HG03095 (cell line): ENCODE measurements around the gene ZNF845.
"Not testable (repeated sequence)": the region's sequence is repeated elsewhere in the genome, so short reads cannot be mapped to it uniquely, and the experiment has no call there.

ENCODE experiments used
- ATAC-seq: cut with Tn5 transposase; IDR thresholded peaks from one replicate; pipeline ENCODE4 v1.9.1; 2021; ENCODE audit warnings: moderate library complexity; ENCODE audit not compliant: unreplicated experiment

Gene ZNF845

DNA sequence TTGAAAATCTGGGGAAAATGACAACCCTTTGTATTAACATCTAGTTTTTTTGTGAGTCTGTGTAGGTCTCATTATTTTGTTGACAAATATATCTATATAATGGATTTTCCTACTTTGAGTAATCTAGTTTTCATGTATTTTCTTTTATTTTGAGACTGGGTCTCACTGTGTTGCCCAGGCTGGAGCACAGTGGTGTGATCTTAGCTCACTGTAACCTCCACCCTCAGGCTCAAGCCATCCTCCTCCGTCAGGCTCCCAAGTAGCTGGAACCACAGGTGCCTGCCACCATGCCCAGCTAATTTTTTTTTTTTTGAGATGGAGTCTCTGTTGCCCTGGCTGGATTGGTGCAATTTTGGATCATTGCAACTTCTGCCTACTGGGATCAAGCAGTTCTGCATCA is 41.2 kb downstream of the ZNF845 start:
- ATAC-seq, result no peak

DNA sequence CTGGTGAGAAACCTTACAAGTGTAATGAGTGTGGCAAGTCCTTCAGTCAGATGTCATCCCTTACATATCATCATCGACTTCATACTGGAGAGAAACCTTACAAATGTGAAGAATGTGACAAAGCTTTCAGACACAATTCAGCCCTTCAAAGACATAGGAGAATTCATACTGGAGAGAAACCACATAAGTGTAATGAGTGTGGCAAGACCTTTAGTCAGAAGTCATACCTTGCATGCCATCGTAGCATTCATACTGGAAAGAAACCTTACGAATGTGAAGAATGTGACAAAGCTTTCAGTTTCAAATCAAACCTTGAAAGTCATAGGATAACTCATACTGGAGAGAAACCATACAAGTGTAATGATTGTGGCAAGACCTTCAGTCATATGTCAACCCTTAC is 47.8 kb downstream of the ZNF845 start:
- no peak for ATAC-seq

DNA sequence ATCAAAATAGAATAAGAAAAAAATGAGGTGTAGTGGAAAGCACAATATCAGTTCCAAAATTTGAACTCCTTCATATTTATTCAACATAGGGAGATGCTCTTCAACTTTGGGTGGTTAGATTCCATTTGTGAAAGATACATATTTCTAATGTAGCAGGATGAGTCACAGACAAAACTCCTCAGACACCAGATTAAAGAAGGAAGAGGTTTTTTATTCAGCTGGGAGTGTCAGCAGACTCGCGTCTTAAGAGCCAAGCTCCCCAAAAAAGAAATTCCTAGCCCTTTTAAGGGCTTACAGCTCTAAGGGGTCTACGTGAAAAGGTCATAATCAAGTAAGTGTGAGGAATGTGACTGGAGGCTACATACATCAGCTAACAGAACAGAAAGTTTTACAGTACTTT is 54.6 kb downstream of the ZNF845 start:
- no peak for ATAC-seq

DNA sequence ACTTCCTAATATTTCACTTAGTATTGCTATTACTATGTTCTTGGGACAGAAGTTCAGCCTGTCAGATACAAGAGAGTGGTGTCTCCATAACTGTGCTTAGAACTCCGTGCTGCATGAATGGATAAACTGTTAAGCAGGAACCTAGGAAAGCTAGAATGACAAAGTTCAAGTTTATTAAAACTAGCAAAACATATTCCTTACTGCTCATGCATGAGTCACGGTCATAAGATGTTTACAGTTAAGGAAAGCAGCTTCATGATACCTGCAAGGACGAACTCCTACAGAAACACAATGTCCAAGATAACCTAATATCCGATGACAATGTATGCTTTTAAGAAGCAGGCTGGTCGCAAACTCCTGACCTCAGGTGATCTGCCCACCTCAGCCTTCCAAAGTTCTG is 55.4 kb downstream of the ZNF845 start:
- ATAC-seq, result no peak

DNA sequence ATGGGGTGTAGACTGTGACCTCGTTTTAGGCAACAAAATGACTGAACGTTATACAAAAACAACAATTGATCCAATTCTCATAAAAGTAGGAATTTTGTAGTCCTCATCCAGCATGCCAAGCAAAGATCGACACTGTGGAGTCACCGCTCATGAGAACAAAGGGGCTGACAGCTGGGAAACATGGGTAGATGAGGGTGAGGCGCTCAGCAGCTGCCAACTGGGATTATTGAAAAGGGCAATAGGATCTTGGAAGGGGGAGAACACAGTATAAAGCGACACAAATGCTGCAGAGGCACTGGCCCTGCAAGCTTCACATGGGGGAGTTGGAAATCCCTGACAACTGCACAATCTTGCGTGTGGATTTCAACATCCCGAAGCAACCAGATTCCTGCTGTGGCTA is 56.0 kb downstream of the ZNF845 start:
- ATAC-seq, result no peak

DNA sequence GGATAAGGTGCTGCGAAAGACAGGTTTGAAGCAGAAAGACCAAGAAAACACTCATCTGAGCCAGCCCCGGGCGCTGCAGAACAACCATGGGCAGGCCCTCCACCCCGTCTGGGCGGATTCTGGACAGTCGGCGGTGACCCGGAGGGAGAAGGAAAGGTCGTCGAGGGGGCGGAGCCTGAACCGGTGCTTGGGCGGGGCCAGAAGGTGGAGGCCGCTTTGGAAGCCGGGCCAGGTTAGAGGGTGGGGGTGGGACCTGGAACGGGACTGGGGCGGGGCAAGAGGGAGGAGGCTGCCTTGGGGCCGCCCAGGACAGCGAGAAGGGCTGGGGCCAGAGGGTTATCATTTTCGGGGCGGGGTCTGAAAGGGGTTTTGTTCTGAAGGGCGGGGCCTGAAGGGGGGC is 56.4 kb downstream of the ZNF845 start:
- ATAC-seq, result no peak

DNA sequence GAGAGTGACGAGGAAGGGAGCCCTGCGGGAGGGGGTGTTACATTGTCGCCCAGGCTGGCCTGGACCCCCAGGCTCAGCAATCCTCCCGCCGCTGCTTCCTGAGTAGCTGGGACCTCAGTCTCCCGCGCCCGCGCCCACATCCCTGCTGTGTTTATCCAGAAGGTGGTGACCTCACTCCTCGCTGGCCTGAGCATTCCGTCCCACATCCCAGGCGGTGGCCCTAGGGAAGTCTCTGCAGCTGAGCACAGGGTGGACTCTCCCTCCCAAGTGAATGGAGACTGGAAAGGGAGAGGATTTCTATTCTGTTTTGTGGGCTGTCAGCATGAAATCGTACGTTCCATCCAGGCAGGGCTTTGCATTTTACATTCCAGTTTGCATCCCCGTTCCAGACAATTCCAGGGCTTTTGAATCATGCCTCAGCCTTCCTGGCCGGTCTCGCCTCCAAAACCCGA is 61.0 kb downstream of the ZNF845 start:
- ATAC-seq, result no peak

DNA sequence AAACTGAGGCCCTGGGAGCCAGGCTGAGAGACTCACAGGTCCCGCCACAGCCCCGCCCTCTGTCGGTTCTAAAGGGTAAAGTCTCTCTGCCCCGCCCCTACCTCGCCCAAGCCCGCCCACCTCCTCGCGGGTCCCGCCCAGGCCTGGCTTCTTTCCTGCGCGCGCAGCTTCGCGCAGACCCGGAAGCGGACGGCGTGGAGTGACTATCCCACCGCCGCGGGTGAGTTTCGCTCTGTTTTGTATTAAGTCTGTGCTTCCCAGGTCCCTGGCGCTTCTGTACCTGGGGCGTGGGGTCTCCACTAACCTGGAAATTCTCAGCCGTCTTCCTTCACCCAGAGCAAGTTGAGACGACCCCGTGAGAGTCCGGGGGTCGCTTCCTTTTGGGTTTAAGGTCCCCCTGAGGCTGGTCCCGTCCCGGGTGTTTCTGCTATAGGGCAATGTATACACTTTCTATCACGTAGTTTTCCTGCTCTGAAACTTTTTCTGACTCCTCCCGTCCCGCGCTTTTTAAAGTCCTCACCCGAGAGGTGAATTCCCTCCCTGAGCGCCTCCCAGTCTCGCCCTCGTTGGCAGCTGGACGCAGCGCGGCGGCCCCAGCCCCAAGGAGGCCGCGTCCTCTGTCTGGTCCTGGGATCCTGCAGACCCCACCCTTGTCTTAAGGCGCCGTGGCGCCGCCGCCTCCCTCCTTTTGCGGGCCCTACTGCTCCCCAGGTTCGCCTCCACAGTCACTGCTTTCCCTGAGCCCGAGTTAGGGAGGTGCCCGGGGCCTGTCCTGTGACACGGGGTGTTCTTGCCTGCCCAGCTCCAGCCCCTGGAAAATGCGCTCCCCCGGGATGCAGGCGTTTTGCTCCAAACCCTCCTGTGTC is 61.7 kb downstream of the ZNF845 start, which contains the start of gene ZNF765:
Gene ZNF765 (plus strand): TSS at position 176 of the 866 bp plus-strand sequence. CDS start 2,867 bp downstream, outside the sequence.
- peak; percentile 94 for ATAC-seq

DNA sequence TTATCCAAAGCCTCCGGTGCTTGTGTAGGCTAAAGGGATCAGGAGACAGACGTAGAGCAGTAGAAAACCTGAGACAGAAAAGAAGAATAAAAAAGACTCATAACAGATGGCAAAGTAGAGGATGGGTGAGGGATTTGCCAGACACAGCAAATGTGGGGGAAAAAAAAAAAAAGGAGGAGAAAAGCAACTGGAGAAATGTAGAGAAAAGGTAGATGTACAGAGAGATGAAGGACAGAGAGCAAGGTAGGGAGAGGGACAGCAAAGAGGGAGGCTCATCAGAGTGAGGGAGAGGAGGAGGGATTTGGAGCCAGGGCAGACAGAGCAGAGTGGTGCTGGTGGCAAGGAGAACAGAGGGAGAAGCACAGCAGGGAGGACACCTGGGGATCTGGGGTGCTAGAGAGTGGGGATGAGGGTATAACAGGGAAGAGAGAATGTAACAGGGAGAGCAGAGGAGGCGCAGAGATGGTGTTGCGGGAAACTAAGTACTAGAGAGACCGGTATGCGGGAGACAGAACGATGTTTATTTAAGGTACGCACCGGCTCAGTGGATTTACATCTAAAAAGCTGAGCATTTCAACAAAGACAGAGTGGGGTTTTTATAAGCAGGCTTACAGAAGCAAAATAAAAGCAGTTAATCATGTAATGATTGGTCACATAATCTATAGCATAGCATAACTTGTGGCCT is 62.4 kb downstream of the ZNF845 start:
- ATAC-seq, result not testable (repeated sequence)

DNA sequence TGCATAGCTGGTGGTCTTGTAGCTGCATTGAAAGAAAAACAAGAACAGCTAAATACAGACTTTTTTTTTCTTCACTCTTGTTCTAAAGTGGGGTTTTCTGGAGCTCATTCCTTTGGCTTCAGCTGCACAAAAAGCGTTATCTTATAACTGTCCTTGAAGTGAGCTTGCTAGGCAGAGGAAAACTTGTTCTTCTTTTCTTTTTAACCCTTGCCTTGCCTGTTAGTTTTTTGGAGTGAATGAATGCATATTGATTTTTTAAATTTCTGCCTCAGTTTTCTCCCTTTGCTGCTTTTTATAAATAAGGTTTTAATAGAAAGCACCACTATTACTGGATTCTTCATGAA is 62.9 kb downstream of the ZNF845 start:
- ATAC-seq, result no peak

DNA sequence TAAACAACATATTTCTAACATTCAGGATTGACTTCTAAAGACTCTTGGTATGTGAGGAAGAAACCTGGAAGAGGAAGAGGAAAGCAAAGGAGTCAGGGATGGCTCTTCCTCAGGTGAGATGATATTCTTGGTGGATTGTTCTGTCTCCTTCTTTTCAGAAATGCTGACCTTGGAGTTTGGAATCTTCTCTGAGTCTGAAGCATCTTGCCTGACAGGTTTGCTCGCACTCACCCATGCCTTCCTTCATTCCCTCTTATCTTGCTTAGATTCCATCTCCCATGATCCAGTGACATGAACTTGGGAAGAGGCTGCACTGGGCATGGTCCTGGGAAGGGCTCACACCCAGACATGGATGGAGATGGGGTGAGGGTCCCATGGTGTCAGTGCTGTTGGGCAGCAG is 64.4 kb downstream of the ZNF845 start:
- not testable (repeated sequence) for ATAC-seq
